ENCODE results near the gene OR12D2.

The OR12D2 gene

GRCh38 chr6:29399525-29399924, 4.1 kb downstream of the OR12D2 start:
- no peak for TF ChIP-seq CTCF (IDR thresholded peaks at IDR 0.05; ENCODE audit: low read depth, low read length)
- H3K4me3 ChIP-seq (ENCODE audit: low read depth, low read length), result no peak overlapping the region

- H3K4me3 ChIP-seq (ENCODE audit: low read depth, low read length), result no peak overlapping the region
- no peak for TF ChIP-seq CTCF (IDR thresholded peaks at IDR 0.05; ENCODE audit: low read depth, low read length)
These were observed 8.4 kb downstream of the OR12D2 start for GRCh38 chr6:29403801-29404200.

GRCh38 chr6:29414588-29414987, 19.2 kb downstream of the OR12D2 start, which contains the start of gene OR12D1:
OR12D1 (plus strand) TSS chr6:29414928.
- no peak within 1 kb of the TSS for H3K4me3 ChIP-seq (ENCODE audit: low read depth, low read length)
- no peak for TF ChIP-seq CTCF (IDR thresholded peaks at IDR 0.05; ENCODE audit: low read depth, low read length)

- H3K4me3 ChIP-seq (ENCODE audit: low read depth, low read length), result no peak overlapping the region
- no peak for TF ChIP-seq CTCF (IDR thresholded peaks at IDR 0.05; ENCODE audit: low read depth, low read length)
These were observed 24.1 kb downstream of the OR12D2 start for GRCh38 chr6:29419516-29419915.

- no peak for TF ChIP-seq CTCF (IDR thresholded peaks at IDR 0.05; ENCODE audit: low read depth, low read length)
- H3K4me3 ChIP-seq (ENCODE audit: low read depth, low read length), result no peak overlapping the region
These were observed 28.7 kb downstream of the OR12D2 start for GRCh38 chr6:29424168-29424567.

- H3K4me3 ChIP-seq (ENCODE audit: low read depth, low read length), result no peak overlapping the region
- TF ChIP-seq CTCF (IDR thresholded peaks at IDR 0.05; ENCODE audit: low read depth, low read length), result no peak
These were observed 29.1 kb downstream of the OR12D2 start for GRCh38 chr6:29424575-29424974.

- no peak overlapping the region for H3K4me3 ChIP-seq (ENCODE audit: low read depth, low read length)
- no peak for TF ChIP-seq CTCF (IDR thresholded peaks at IDR 0.05; ENCODE audit: low read depth, low read length)
These were observed 29.6 kb downstream of the OR12D2 start for GRCh38 chr6:29425075-29425474.

All from WI38 (cell line).